Peyer's patch (tissue), 4 donors: Measurements from ENCODE around the gene ZCCHC14. TPM values are rescaled to one million over a fixed set of nuclear protein-coding genes. Genes with fewer than 3 reads are reported as not detected.

Source experiments
- DNase-seq, 3 donors: peaks; one replicate each; pipeline ENCODE4 v3.0.0-alpha.2; 2017 to 2019
- H3K27ac ChIP-seq, 4 donors: fragments of 200-600 bp; sonication (generic); one replicate each; pipeline ENCODE4 v1.5.1; 2016 to 2019
- H3K27me3 ChIP-seq, 2 donors: fragments of 200-600 bp; sonication (generic); one replicate each; pipeline ENCODE4 v1.5.1; 2019
- H3K36me3 ChIP-seq, 3 donors: fragments of 200-600 bp; sonication (generic); one replicate each; pipeline ENCODE4 v1.5.1; 2016 to 2019
- H3K4me1 ChIP-seq, 4 donors: fragments of 200-600 bp; sonication (generic); one replicate each; pipeline ENCODE4 v1.5.1; 2016 to 2019
- H3K4me3 ChIP-seq, 4 donors: fragments of 200-600 bp; sonication (generic); 1 replicate in 3 of 4; 2 replicates in 1 of 4; pipeline ENCODE4 v1.5.1; 2016 to 2019; ENCODE audit warnings: mild to moderate bottlenecking in 1 of 4
- H3K9me3 ChIP-seq, 4 donors: fragments of 200-600 bp; sonication (generic); one replicate each; pipeline ENCODE4 v1.5.1; 2016 to 2019; ENCODE audit warnings: mild to moderate bottlenecking in 1 of 4
- CTCF ChIP-seq, 6 experiments: fragments of 450-650 bp in 4 of 6; fragments of 200-600 bp in 2 of 6; sonication (generic) in 1 of 6; IDR thresholded peaks; one replicate each; pipeline ENCODE4 v1.5.1; 2017 to 2019; ENCODE audit warnings: antibody characterized with exemption in 6 of 6, mild to moderate bottlenecking in 3 of 6, moderate library complexity in 1 of 6
- POLR2A ChIP-seq, 2 donors: fragments of 450-650 bp; IDR thresholded peaks; one replicate each; pipeline ENCODE4 v1.5.1; 2017; ENCODE audit warnings: antibody characterized with exemption in 2 of 2, mild to moderate bottlenecking in 2 of 2, moderate library complexity in 2 of 2
- total RNA-seq, 4 donors: library from RNA; depleted of rRNA; stranded (reverse); fragments of >200 nt; gene quantifications; one replicate each; pipeline ENCODE4 v1.1.0, GENCODE V29; 2016

The ZCCHC14 gene
- total RNA-seq, 4 donors from 2014 or later: 28.1 to 68.9 (median 55.9) TPM

- H3K36me3 ChIP-seq: no peaks in the 10 kb centered on the region
- H3K9me3 ChIP-seq: no peaks in the 10 kb centered on the region
- no peak for TF ChIP-seq POLR2A (IDR thresholded peaks at IDR 0.05)
- TF ChIP-seq CTCF (IDR thresholded peaks at IDR 0.05): no peak
- H3K27ac ChIP-seq: no peak overlapping the region
- no peak for DNase-seq
- peaks cover 0 to 58% (median 7%) of the 10 kb centered on the region in 4 donors for H3K4me1 ChIP-seq
- H3K27me3 ChIP-seq: no peaks in the 10 kb centered on the region
- no peak overlapping the region for H3K4me3 ChIP-seq
Observed at GRCh38 chr16:87474017-87474416, 18.8 kb downstream of the ZCCHC14 start.

DNA sequence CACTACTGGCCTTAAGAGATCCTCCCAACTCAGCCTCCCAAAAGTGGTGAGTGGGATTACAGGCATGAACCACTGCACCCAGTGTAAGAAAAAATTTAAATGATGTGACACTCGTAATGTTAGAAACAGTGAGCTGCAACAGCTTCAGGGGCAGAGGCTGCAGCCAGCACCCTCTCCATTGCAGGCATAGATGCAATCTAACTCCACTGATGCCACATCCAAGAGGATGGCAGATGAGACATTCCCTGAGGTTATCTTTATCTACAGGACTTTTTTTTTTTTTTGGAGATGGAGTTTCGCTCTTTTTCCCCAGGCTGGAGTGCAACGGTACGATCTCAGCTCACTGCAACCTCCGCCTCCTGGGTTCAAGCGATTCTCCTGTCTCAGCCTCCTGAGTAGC, 19.9 kb downstream of the ZCCHC14 start:
- Histone ChIP-seq H3K27me3 (no peaks in the 10 kb centered on the region), H3K4me1 (peaks cover 0 to 58% (median 7%) of the 10 kb centered on the region in 4 donors), H3K27ac (peak overlapping the region in 2 of 4 donors; percentile 73 to 82), H3K9me3 (no peaks in the 10 kb centered on the region), H3K4me3 (no peak overlapping the region), H3K36me3 (no peaks in the 10 kb centered on the region)
- no peak for DNase-seq
- no peak for TF ChIP-seq POLR2A (IDR thresholded peaks at IDR 0.05)
- no peak for TF ChIP-seq CTCF (IDR thresholded peaks at IDR 0.05)

DNA sequence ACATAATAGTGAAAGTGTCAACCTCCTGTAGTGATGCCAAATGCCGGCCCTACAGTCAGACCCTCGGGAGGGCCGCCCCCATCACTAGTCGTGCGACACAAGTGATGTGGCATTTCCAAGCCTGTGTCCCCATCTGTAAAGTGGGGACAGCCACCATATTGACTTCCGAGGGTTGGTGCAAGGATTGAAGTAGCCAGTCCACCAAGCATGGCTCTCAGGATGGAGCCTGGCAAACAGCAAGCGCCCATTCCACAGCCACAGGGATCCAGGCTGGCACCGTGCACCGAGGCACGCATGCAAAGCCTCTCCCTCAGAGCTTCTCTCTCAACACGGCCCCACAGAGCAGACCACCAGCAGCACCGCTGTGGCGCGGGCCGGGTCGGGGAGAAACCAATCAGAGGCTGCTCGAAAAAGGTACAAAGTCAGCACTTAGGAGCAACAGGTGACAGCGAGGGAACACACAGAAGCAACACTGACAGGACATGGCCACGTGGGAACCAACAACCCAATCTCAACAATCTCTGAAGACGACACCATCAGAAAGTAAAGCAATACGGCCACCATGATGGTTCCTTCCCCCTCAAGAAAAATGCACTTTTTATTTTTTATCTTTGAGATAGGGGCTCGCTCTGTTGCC, 20.6 kb downstream of the ZCCHC14 start:
- Histone ChIP-seq H3K36me3 (no peaks in the 10 kb centered on the region), H3K27ac (peak overlapping the region in 3 of 4 donors; percentile 48 to 82 (median 73)), H3K9me3 (no peaks in the 10 kb centered on the region), H3K4me3 (no peak overlapping the region), H3K27me3 (no peaks in the 10 kb centered on the region), H3K4me1 (peaks cover 0 to 53% (median 7%) of the 10 kb centered on the region in 4 donors)
- DNase-seq: no peak
- TF ChIP-seq POLR2A (IDR thresholded peaks at IDR 0.05) (no peak), CTCF (IDR thresholded peaks at IDR 0.05) (no peak)

GRCh38 chr16:87471278-87472141, 21.3 kb downstream of the ZCCHC14 start:
- Histone ChIP-seq H3K9me3 (no peaks in the 10 kb centered on the region), H3K4me3 (no peak overlapping the region), H3K36me3 (no peaks in the 10 kb centered on the region), H3K27ac (peak overlapping the region in 3 of 4 donors; percentile 48 to 82 (median 73)), H3K4me1 (peaks cover 0 to 55% (median 8%) of the 10 kb centered on the region in 4 donors), H3K27me3 (no peaks in the 10 kb centered on the region)
- DNase-seq: peak in 1 of 3 donors; percentile 60
- TF ChIP-seq CTCF (IDR thresholded peaks at IDR 0.05): no peak
- TF ChIP-seq POLR2A (IDR thresholded peaks at IDR 0.05): no peak

DNA sequence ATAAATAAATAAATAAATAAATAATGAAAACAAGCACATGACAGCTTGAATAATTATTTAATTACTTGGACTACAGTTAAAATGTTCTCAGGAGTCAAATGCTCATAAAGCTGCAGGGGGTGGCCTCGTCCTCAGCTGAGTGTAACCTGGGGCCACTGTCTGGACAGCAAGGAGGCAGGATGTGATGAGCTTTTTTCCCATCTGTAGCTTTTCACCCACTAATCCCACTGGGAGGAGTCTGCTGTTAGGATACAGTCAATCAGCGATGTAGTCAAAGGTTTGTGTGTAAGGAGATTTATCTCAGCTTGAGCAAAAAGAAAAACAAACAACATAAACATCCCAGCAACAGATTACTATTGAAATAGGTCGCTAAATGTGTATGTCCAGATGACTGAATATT, 22.5 kb downstream of the ZCCHC14 start:
- Histone ChIP-seq H3K4me3 (no peak overlapping the region), H3K27ac (no peak overlapping the region), H3K9me3 (no peaks in the 10 kb centered on the region), H3K36me3 (no peaks in the 10 kb centered on the region), H3K4me1 (peaks cover 0 to 57% (median 16%) of the 10 kb centered on the region in 4 donors), H3K27me3 (no peaks in the 10 kb centered on the region)
- DNase-seq: no peak
- TF ChIP-seq CTCF (IDR thresholded peaks at IDR 0.05): no peak
- TF ChIP-seq POLR2A (IDR thresholded peaks at IDR 0.05): no peak
